Vagina (tissue), 2 donors: ENCODE measurements around the gene KRTAP9-3.
"Not testable (repeated sequence)": the region's sequence is repeated elsewhere in the genome, so short reads cannot be mapped to it uniquely, and the experiment has no call there.

Experiments used
- CTCF ChIP-seq, 3 experiments: fragments of 450-650 bp in 2 of 3; fragments of 200-600 bp in 1 of 3; sonication (generic) in 1 of 3; IDR thresholded peaks; one replicate each; pipeline ENCODE4 v1.5.1; 2017 to 2019; ENCODE audit warnings: antibody characterized with exemption in 3 of 3, mild to moderate bottlenecking in 2 of 3, moderate library complexity in 2 of 3
- POLR2A ChIP-seq, 2 donors: fragments of 450-650 bp; IDR thresholded peaks; one replicate each; pipeline ENCODE4 v1.6.1; 2017; ENCODE audit warnings: antibody characterized with exemption in 2 of 2, mild to moderate bottlenecking in 2 of 2, moderate library complexity in 2 of 2

- TF ChIP-seq CTCF, POLR2A (IDR thresholded peaks at IDR 0.05): not testable (repeated sequence)
Measured at GRCh38 chr17:41189837-41190318, 42.4 kb upstream of the KRTAP9-3 start, which contains the start of gene KRTAP9-1.
